ENCODE results near the gene CCBE1.

The CCBE1 gene

GRCh38 chr18:59619816-59620215, 77.4 kb downstream of the CCBE1 start:
- no peak for DNase-seq (ENCODE audit: low read depth)

DNA sequence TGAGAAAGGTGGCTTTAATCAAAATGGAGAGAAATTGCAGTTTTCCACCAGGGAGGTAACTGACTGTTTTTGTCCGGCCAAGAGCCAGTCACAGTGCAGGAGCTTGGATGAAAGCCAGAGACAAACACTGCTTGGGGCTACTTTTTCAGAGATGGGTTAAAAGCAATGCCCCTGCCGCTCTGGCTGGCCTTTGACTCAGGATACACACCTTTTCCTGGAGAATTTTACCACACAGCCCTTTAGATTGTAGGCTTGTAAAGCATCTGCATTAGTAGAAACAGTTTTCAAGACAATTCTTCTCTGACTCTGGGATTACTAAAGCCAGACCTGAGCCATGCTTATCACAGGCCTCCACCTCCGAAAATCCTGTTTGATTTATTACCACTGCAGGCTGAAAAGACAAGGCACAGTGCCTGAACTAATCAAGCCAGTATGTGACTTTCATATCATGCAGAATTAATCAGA, 79.7 kb downstream of the CCBE1 start:
- DNase-seq (ENCODE audit: low read depth), result no peak

DNA sequence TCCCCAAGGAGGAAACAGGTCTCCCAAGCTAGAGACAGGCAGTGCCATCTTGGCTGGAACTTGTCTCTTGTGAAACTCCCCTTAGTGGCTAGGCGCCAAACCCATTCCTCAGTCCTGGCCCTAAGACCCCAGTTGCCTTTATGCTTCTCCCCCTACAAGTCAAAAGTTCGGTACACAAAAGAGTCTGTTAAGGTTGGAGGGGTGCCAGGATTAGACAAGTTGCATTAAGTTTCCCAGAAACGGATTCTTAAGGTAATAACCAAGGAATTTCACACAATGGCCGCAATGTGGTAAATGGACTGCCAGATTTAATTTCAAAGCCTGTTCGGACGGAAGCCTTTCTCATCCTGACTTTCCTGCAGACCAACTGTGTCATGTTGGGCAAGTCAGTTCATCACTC, 80.7 kb downstream of the CCBE1 start:
- no peak for DNase-seq (ENCODE audit: low read depth)

- no peak for DNase-seq (ENCODE audit: low read depth)
Measured at GRCh38 chr18:59613903-59614302, 83.3 kb downstream of the CCBE1 start.

DNA sequence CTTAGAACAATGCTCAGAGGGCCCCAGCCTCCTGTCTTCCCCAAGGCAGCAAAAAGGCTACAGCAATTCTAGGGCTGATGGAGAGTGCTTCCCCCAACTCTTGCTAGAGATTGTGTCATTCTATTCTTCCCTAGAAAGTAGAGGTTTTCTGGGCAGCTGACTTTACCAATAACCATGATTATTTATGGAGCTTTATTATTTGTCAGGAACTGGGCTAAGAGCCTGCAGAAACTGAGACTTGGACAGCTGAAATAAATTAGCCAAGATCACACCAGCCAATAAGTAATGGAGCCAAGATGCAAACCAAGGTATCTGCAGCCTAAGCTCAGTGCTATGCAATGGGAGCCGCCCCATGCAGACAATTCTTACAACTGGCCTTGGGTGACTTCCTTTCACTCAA, 84.8 kb downstream of the CCBE1 start:
- no peak for DNase-seq (ENCODE audit: low read depth)

DNA sequence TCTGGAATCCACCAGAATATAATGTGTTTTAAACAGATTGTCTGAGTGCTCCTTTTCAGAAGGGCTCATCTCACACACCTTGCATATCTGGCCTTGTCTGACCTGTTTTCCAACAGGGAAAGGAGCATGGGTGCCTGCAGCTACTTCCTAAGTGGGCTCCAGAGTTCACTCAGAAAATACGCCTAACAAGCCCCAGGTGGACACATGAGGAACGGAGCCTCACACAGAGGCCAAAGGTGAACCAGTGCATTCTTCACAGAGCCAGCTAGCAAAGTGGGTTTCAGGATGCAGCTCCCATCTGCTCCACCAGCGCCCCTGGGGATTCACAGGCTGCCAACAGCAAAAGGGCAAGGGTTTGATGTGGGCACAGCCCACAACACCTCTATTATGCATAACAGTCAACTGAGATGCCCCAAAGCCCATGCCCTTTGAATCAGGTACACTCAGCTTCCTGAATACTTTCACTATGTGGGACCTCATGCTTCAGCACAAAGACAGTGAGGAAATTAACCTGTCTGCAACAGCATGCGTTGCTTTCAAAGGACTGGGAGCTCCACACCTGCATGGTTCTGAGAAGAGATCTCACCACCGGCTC, 86.6 kb downstream of the CCBE1 start:
- no peak for DNase-seq (ENCODE audit: low read depth)

DNA sequence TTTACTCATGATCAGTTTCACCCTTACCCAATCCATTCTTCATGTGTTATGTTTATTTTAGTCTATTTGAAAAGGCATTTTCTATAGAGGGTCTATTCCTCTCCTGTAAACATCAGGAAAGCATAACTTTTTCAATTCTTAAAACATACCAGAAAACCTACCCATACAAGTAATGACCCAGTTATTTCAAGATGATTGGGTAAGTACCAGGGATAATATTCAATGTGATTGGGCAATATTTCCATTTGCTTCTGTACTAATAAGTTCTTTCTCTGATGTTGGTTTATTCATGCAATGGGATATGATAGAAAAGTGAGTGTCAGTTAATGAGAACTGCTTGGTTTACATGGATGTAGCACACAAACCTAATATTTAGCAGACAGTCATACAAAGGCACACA, 87.6 kb downstream of the CCBE1 start:
- DNase-seq (ENCODE audit: low read depth), result no peak

GRCh38 chr18:59607471-59607870, 89.8 kb downstream of the CCBE1 start:
- no peak for DNase-seq (ENCODE audit: low read depth)

GRCh38 chr18:59607078-59607379, 90.2 kb downstream of the CCBE1 start:
- no peak for DNase-seq (ENCODE audit: low read depth)

DNA sequence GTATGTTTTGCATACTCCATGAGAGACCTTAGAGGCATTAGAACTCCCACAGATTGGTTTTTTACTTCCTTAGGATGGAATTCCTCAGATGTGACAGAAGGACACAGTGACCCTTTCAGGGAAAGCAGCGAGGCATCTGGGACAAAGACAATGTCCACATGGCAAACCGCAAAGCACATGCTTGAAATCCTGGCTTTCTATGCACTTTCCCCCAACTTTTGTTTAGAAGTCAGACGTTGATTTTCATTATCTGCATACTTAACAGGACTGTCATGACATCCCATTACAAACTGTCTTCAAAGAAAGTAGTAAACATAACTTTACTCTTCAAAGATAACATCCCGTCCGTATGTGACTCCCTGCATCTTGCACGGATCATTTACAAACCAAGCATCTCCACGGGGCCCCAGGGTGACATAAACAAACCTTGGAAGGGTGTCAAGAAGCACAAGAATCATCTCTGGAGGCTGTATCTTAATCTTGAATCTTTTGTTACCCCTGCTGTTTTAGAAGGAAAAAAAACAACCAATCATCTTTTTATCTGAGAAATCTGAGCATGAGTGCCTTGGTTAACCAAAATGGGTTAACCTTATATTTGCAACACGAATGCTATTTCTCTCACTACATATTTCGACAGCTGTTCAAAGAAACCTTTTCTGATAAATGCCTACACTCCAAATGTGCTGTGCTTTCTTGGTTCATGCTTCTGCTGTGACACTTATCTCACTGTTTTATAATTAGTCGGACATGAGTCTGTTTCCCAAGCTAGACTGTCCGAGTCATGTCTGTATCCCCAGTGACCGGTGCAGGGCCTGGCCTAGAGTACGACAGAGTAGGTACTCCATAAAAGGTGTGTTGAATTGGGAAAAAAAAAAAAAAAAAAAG, 90.8 kb downstream of the CCBE1 start:
- DNase-seq (ENCODE audit: low read depth), result no peak

DNA sequence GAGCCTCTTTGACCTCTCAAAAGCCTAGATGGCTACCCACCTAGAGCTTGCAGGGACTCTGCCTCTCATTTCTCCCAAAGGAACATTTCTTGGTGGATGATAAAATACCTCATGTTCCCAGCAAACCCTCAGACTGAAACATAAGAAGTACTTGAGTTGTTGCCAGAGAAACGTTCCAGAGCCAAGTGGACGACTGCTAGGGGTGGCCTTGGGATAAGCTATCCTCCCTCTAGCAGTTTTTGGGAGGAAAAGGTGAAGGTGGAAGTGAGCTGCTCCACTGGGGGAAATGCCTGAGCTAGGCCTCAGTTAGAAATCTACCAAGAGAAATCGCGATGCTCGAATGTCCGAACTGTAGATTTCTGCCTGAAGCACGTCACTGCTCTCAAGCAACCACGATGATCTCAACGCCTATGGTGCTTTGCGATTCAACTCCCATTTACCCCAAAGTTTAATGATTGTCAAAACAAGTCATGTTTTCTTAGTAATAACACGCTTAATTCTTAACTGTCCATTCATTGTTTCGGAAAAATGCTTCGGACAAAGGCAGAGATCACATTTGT, 91.5 kb downstream of the CCBE1 start:
- no peak for DNase-seq (ENCODE audit: low read depth)

- DNase-seq (ENCODE audit: low read depth), result no peak
Measured at GRCh38 chr18:59604877-59605276, 92.3 kb downstream of the CCBE1 start.

DNA sequence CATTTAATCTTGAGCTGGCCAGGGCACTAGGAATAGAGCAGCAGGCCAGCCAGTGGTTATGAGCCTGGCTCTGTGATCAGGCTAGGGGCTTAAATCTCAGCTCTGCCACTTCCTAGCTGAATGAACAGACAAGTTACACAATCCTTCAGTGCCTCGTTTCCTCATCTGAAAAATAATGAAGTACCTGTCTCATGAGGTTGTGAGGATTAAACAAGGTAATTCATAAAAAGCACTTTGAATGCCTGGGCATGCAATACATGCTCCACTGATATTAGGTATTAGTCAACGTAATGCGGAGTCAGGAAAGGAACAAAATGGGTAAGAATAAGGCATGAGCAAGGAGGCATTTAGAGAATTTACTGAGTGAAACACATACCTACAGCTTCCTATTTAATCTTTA, 100.2 kb downstream of the CCBE1 start:
- DNase-seq (ENCODE audit: low read depth), result no peak

GRCh38 chr18:59593291-59593717, 103.9 kb downstream of the CCBE1 start:
- DNase-seq (ENCODE audit: low read depth), result no peak

DNA sequence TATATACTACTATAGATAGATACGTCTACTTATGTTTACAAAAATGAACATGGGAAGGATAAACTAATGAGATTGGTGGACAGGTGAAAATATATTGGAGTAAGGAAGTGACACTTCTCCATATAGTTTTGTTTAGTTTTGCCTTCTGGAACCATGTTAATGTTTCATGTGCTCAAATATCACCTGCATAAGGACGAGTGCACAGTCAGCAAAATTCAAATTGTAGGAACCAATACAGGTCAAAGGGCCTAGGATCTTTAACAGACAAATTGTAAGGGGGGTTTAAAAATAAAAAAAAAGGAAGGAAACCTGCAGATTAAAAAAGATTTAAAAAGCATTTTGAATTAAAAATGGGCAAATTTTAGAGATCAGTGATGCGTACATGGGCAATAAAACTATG, 104.6 kb downstream of the CCBE1 start:
- no peak for DNase-seq (ENCODE audit: low read depth)

GRCh38 chr18:59582395-59582794, 114.8 kb downstream of the CCBE1 start:
- no peak for DNase-seq (ENCODE audit: low read depth)

- DNase-seq (ENCODE audit: low read depth), result no peak
Measured at GRCh38 chr18:59579509-59579908, 117.7 kb downstream of the CCBE1 start.

- no peak for DNase-seq (ENCODE audit: low read depth)
Measured at GRCh38 chr18:59577386-59577655, 119.9 kb downstream of the CCBE1 start.

- DNase-seq (ENCODE audit: low read depth), result no peak
Measured at GRCh38 chr18:59576541-59577385, 120.5 kb downstream of the CCBE1 start.

- DNase-seq (ENCODE audit: low read depth), result no peak
Measured at GRCh38 chr18:59575995-59576394, 121.2 kb downstream of the CCBE1 start.

- DNase-seq (ENCODE audit: low read depth), result no peak
Measured at GRCh38 chr18:59573962-59574361, 123.3 kb downstream of the CCBE1 start.

DNA sequence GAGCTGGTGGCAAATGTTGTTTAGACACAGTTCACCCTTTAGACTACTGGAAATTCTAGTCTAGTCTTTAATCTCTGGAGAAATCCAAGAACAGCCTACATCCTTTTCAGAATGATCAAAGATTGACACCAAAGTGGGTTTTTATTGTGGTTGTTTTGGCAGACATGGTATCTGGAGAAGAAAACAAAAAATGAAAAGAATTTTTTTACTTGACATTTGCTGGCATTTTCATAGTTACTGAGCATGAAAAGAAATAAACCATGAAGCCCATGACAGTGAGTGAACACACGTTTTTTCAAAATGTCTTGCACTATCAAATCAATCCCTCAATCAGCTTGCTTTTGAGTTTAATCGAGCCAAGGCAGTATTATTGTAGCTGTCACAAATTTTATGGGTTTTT, 125.3 kb downstream of the CCBE1 start:
- no peak for DNase-seq (ENCODE audit: low read depth)

DNA sequence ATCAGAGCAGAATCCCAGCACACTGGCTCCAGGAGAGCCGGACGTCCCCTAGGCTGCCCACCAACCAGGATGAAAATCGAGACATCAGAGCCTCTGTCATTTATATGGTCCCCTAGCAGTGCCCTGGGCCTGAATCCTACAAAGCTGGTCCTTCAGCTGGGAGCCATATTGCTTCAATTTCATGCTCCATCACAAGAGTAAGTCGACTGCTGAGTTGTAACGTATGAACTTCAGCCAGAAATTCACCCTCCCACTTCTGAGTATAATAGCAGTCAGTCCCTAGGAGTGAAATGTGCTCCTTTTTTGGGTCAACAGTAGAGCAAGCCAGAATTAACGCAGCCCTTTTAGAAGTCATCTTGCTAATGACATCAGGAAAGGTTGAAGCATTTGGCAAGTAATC, 126.4 kb downstream of the CCBE1 start:
- DNase-seq (ENCODE audit: low read depth), result no peak
